Measurements from ENCODE around the gene PTGES. TPM values are rescaled to one million over a fixed set of nuclear protein-coding genes. Genes with fewer than 3 reads are reported as not detected.
A peak's percentile ranks its signal among the peaks of the same experiment; 100 is the strongest.

PTGES gene
- total and polyA plus RNA-seq, 3 experiments from 2014 or later: not detected

GRCh38 chr9:129698254-129698757 is 54.5 kb downstream of the PTGES start:
- DNase-seq: no peak
- no peak overlapping the region for H3K27ac ChIP-seq (ENCODE audit: low read depth, low read length)
- POLR2A ChIA-PET: no interaction called here
- CTCF ChIA-PET: no interaction called here
- no peaks in the 10 kb centered on the region for H3K9me3 ChIP-seq (ENCODE audit: low read length)
- no peak overlapping the region for H3K27ac Mint-ChIP-seq
- no peaks in the 10 kb centered on the region for H3K36me3 ChIP-seq (ENCODE audit: insufficient read depth, low read length)
- H3K36me3 Mint-ChIP-seq: no peaks in the 10 kb centered on the region
- H3K4me3 Mint-ChIP-seq: peak overlapping the region in 1 of 7 donors; percentile 32
- peaks cover 2 to 4% (median 3%) of the 10 kb centered on the region in 3 donors for H3K4me1 Mint-ChIP-seq
- H3K4me3 ChIP-seq (ENCODE audit: low read length): no peak overlapping the region
- peaks cover 24 to 50% of the 10 kb centered on the region in 2 donors for H3K27me3 Mint-ChIP-seq
- H3K27me3 ChIP-seq (ENCODE audit: insufficient read depth, low read length, poor library complexity, severe bottlenecking): peaks cover 10% of the 10 kb centered on the region
- no peaks in the 10 kb centered on the region for H3K9me3 Mint-ChIP-seq
- no peaks in the 10 kb centered on the region for H3K4me1 ChIP-seq (ENCODE audit: insufficient read depth, low read length)

GRCh38 chr9:129697656-129698253 is 55.1 kb downstream of the PTGES start:
- no peak overlapping the region for H3K27ac Mint-ChIP-seq
- CTCF ChIA-PET: no interaction called here
- H3K27ac ChIP-seq (ENCODE audit: low read depth, low read length): no peak overlapping the region

GRCh38 chr9:129696944-129697655 is 55.7 kb downstream of the PTGES start:
- peaks cover 23 to 52% of the 10 kb centered on the region in 2 donors for H3K27me3 Mint-ChIP-seq
- H3K4me3 Mint-ChIP-seq: peak overlapping the region in 1 of 7 donors; percentile 24
- Histone ChIP-seq H3K36me3 (ENCODE audit: insufficient read depth, low read length) (no peaks in the 10 kb centered on the region), H3K9me3 (ENCODE audit: low read length) (no peaks in the 10 kb centered on the region), H3K27me3 (ENCODE audit: insufficient read depth, low read length, poor library complexity, severe bottlenecking) (peaks cover 10% of the 10 kb centered on the region), H3K4me1 (ENCODE audit: insufficient read depth, low read length) (no peaks in the 10 kb centered on the region), H3K4me3 (ENCODE audit: low read length) (no peak overlapping the region), H3K27ac (ENCODE audit: low read depth, low read length) (no peak overlapping the region)
- peaks cover 2 to 4% (median 3%) of the 10 kb centered on the region in 3 donors for H3K4me1 Mint-ChIP-seq
- CTCF ChIA-PET: no interaction called here
- DNase-seq: no peak
- POLR2A ChIA-PET: no interaction called here
- H3K27ac Mint-ChIP-seq: no peak overlapping the region
- H3K9me3 Mint-ChIP-seq: no peaks in the 10 kb centered on the region
- H3K36me3 Mint-ChIP-seq: no peaks in the 10 kb centered on the region

More at GRCh38 chr9:129697656-129698253, 55.1 kb downstream of the PTGES start:
- Histone ChIP-seq H3K4me1 (ENCODE audit: insufficient read depth, low read length) (no peaks in the 10 kb centered on the region), H3K4me3 (ENCODE audit: low read length) (no peak overlapping the region), H3K36me3 (ENCODE audit: insufficient read depth, low read length) (no peaks in the 10 kb centered on the region), H3K9me3 (ENCODE audit: low read length) (no peaks in the 10 kb centered on the region), H3K27me3 (ENCODE audit: insufficient read depth, low read length, poor library complexity, severe bottlenecking) (peaks cover 10% of the 10 kb centered on the region)
- H3K36me3 Mint-ChIP-seq: no peaks in the 10 kb centered on the region
- peaks cover 23 to 52% of the 10 kb centered on the region in 2 donors for H3K27me3 Mint-ChIP-seq
- DNase-seq: no peak
- no peak overlapping the region for H3K4me3 Mint-ChIP-seq
- H3K4me1 Mint-ChIP-seq: peaks cover 2 to 4% (median 3%) of the 10 kb centered on the region in 3 donors
- no peaks in the 10 kb centered on the region for H3K9me3 Mint-ChIP-seq
- POLR2A ChIA-PET: no interaction called here

- Mint-ChIP-seq H3K9me3 (no peaks in the 10 kb centered on the region), H3K27me3 (peaks cover 23 to 52% of the 10 kb centered on the region in 2 donors), H3K4me1 (peaks cover 2 to 4% (median 3%) of the 10 kb centered on the region in 3 donors), H3K36me3 (no peaks in the 10 kb centered on the region), H3K27ac (no peak overlapping the region), H3K4me3 (no peak overlapping the region)
- no peaks in the 10 kb centered on the region for H3K36me3 ChIP-seq (ENCODE audit: insufficient read depth, low read length)
- H3K4me1 ChIP-seq (ENCODE audit: insufficient read depth, low read length): no peaks in the 10 kb centered on the region
- peaks cover 10% of the 10 kb centered on the region for H3K27me3 ChIP-seq (ENCODE audit: insufficient read depth, low read length, poor library complexity, severe bottlenecking)
- CTCF ChIA-PET: no interaction called here
- DNase-seq: no peak
- POLR2A ChIA-PET: no interaction called here
- no peak overlapping the region for H3K27ac ChIP-seq (ENCODE audit: low read depth, low read length)
- H3K9me3 ChIP-seq (ENCODE audit: low read length): no peaks in the 10 kb centered on the region
- no peak overlapping the region for H3K4me3 ChIP-seq (ENCODE audit: low read length)
Observed at GRCh38 chr9:129695870-129696269, 57.0 kb downstream of the PTGES start.

- Histone ChIP-seq H3K36me3 (ENCODE audit: insufficient read depth, low read length) (no peaks in the 10 kb centered on the region), H3K9me3 (ENCODE audit: low read length) (no peaks in the 10 kb centered on the region), H3K27me3 (ENCODE audit: insufficient read depth, low read length, poor library complexity, severe bottlenecking) (peaks cover 10% of the 10 kb centered on the region), H3K4me1 (ENCODE audit: insufficient read depth, low read length) (no peaks in the 10 kb centered on the region), H3K4me3 (ENCODE audit: low read length) (no peak overlapping the region), H3K27ac (ENCODE audit: low read depth, low read length) (no peak overlapping the region)
- DNase-seq: no peak
- no peaks in the 10 kb centered on the region for H3K9me3 Mint-ChIP-seq
- peaks cover 2 to 4% (median 3%) of the 10 kb centered on the region in 3 donors for H3K4me1 Mint-ChIP-seq
- no peak overlapping the region for H3K4me3 Mint-ChIP-seq
- ChIA-PET CTCF (no interaction called here), POLR2A (no interaction called here)
- no peaks in the 10 kb centered on the region for H3K36me3 Mint-ChIP-seq
- peak overlapping the region in 1 of 8 donors; percentile 65 for H3K27ac Mint-ChIP-seq
- H3K27me3 Mint-ChIP-seq: peaks cover 20 to 43% of the 10 kb centered on the region in 2 donors
Observed at GRCh38 chr9:129694243-129694646, 58.6 kb downstream of the PTGES start.

GRCh38 chr9:129693741-129694140 is 59.1 kb downstream of the PTGES start:
- Mint-ChIP-seq H3K4me1 (peaks cover 2 to 4% (median 3%) of the 10 kb centered on the region in 3 donors), H3K4me3 (no peak overlapping the region), H3K27me3 (peaks cover 19 to 38% of the 10 kb centered on the region in 2 donors), H3K27ac (no peak overlapping the region), H3K9me3 (no peaks in the 10 kb centered on the region), H3K36me3 (no peaks in the 10 kb centered on the region)
- H3K4me3 ChIP-seq (ENCODE audit: low read length): no peak overlapping the region
- H3K4me1 ChIP-seq (ENCODE audit: insufficient read depth, low read length): no peaks in the 10 kb centered on the region
- no peaks in the 10 kb centered on the region for H3K9me3 ChIP-seq (ENCODE audit: low read length)
- DNase-seq: no peak
- ChIA-PET POLR2A (no interaction called here), CTCF (no interaction called here)
- no peak overlapping the region for H3K27ac ChIP-seq (ENCODE audit: low read depth, low read length)
- no peaks in the 10 kb centered on the region for H3K36me3 ChIP-seq (ENCODE audit: insufficient read depth, low read length)
- H3K27me3 ChIP-seq (ENCODE audit: insufficient read depth, low read length, poor library complexity, severe bottlenecking): peaks cover 10% of the 10 kb centered on the region

GRCh38 chr9:129692534-129692933 is 60.3 kb downstream of the PTGES start:
- Mint-ChIP-seq H3K9me3 (no peaks in the 10 kb centered on the region), H3K27ac (no peak overlapping the region), H3K4me1 (peaks cover 2 to 4% (median 3%) of the 10 kb centered on the region in 3 donors), H3K36me3 (no peaks in the 10 kb centered on the region), H3K4me3 (no peak overlapping the region), H3K27me3 (peaks cover 19 to 37% of the 10 kb centered on the region in 2 donors)
- Histone ChIP-seq H3K27me3 (ENCODE audit: insufficient read depth, low read length, poor library complexity, severe bottlenecking) (peaks cover 6% of the 10 kb centered on the region), H3K27ac (ENCODE audit: low read depth, low read length) (no peak overlapping the region), H3K4me1 (ENCODE audit: insufficient read depth, low read length) (no peaks in the 10 kb centered on the region), H3K4me3 (ENCODE audit: low read length) (no peak overlapping the region), H3K36me3 (ENCODE audit: insufficient read depth, low read length) (no peaks in the 10 kb centered on the region), H3K9me3 (ENCODE audit: low read length) (no peaks in the 10 kb centered on the region)
- CTCF ChIA-PET: no interaction called here
- POLR2A ChIA-PET: no interaction called here
- no peak for DNase-seq
